Cerebellar cortex (tissue), 1 donor: ENCODE results near the gene GRK2.
"Not testable (repeated sequence)": the region's sequence is repeated elsewhere in the genome, so short reads cannot be mapped to it uniquely, and the experiment has no call there.

Experiments
- DNase-seq: peaks from one replicate; pipeline ENCODE4 v3.0.0-alpha.2; 2015; ENCODE audit warnings: low spot score

GRK2 gene

GRCh38 chr11:67312187-67313021 lies 46.1 kb downstream of the GRK2 start:
- DNase-seq: no peak

GRCh38 chr11:67313125-67313890 lies 47.0 kb downstream of the GRK2 start:
- DNase-seq: no peak

GRCh38 chr11:67314218-67314617 lies 47.9 kb downstream of the GRK2 start:
- no peak for DNase-seq

GRCh38 chr11:67315325-67315909 lies 49.1 kb downstream of the GRK2 start:
- DNase-seq: no peak

- DNase-seq: no peak
Measured at GRCh38 chr11:67316882-67317204, 50.6 kb downstream of the GRK2 start.

GRCh38 chr11:67317205-67317887 lies 51.1 kb downstream of the GRK2 start:
- DNase-seq: peak; percentile 98

- DNase-seq: peak; percentile 17
Measured at GRCh38 chr11:67317888-67318555, 51.7 kb downstream of the GRK2 start.

GRCh38 chr11:67318876-67319275 lies 52.6 kb downstream of the GRK2 start:
- not testable (repeated sequence) for DNase-seq

- no peak for DNase-seq
Measured at GRCh38 chr11:67320011-67320410, 53.7 kb downstream of the GRK2 start.

- no peak for DNase-seq
Measured at GRCh38 chr11:67320691-67321090, 54.4 kb downstream of the GRK2 start.

- DNase-seq: no peak
Measured at GRCh38 chr11:67321313-67321871, 55.1 kb downstream of the GRK2 start.

- no peak for DNase-seq
Measured at GRCh38 chr11:67322049-67322448, 55.8 kb downstream of the GRK2 start.

GRCh38 chr11:67323526-67323925 lies 57.3 kb downstream of the GRK2 start:
- DNase-seq: no peak

GRCh38 chr11:67332081-67332691 lies 65.9 kb downstream of the GRK2 start:
- no peak for DNase-seq
